Superior temporal gyrus (tissue), 1 donor: ENCODE results near the gene USP32.
A peak's percentile ranks its signal among the peaks of the same experiment; 100 is the strongest.
"Not testable (repeated sequence)": the region's sequence is repeated elsewhere in the genome, so short reads cannot be mapped to it uniquely, and the experiment has no call there.

Experiments
- DNase-seq: peaks from one replicate; pipeline ENCODE4 v3.0.0-alpha.2; 2016; ENCODE audit errors: extremely low spot score

Gene USP32

DNA sequence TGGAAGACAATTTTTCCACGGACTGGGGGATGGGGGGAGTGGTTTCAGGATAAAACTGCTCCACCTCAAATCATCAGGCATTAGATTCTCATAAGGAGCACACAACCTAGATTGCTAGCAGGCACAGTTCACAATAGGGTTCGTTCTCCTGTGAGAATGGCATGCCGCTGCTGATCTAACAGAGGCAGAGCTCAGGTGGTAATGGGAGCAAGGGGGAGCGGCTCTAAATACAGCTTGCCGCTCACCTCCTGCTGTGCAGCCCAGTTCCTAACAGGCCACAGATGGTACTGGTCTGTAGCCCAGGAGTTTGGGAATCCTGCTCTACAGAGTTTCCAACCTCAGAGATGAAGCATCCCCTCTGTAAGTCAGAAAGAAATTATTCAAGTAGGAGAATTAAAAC lies 215.2 kb downstream of the USP32 start:
- not testable (repeated sequence) for DNase-seq

DNA sequence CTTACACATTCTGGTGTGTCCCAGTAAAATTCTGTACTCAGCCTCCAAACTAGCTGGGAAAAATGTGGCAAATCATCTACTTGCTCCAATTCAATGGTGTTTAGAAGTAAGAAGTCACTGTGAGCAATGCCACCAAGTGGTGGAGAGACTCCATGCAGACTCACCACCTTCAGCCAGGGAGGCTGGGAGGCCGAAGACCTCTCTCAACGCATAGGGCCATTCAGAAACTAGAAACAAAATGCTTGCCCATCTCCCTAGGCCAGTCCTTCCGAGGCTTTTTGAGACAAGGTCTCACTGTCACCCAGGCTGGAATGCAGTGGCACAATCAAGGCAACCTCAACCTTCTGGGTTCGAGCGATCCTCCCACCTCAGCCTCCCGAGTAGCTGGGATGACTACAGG lies 217.2 kb downstream of the USP32 start:
- DNase-seq: peak; percentile 31

DNA sequence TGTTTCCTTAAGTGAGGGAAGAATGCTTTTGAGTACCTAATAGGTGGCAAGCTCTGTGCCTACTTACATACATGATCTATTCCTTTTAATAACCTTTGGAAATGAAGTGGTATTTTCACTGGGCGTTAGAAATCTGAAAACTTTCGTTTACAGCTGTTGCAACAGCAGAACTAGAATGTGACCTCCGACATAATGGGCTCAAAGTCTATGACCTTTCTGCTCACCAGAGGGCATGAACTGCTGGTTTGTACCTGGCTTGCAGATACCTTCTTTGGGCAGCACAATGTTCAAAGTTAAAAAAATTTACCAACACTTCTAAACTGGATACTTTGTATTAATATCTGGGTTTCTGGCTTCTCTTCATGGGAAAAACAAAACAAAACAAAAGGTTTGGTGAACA lies 217.9 kb downstream of the USP32 start:
- DNase-seq: no peak

- DNase-seq: no peak
Measured at GRCh38 chr17:60173304-60173819, 218.6 kb downstream of the USP32 start.

- DNase-seq: no peak
Measured at GRCh38 chr17:60171753-60172079, 220.2 kb downstream of the USP32 start.

GRCh38 chr17:60170835-60171752 lies 220.8 kb downstream of the USP32 start:
- peak; percentile 81 for DNase-seq

DNA sequence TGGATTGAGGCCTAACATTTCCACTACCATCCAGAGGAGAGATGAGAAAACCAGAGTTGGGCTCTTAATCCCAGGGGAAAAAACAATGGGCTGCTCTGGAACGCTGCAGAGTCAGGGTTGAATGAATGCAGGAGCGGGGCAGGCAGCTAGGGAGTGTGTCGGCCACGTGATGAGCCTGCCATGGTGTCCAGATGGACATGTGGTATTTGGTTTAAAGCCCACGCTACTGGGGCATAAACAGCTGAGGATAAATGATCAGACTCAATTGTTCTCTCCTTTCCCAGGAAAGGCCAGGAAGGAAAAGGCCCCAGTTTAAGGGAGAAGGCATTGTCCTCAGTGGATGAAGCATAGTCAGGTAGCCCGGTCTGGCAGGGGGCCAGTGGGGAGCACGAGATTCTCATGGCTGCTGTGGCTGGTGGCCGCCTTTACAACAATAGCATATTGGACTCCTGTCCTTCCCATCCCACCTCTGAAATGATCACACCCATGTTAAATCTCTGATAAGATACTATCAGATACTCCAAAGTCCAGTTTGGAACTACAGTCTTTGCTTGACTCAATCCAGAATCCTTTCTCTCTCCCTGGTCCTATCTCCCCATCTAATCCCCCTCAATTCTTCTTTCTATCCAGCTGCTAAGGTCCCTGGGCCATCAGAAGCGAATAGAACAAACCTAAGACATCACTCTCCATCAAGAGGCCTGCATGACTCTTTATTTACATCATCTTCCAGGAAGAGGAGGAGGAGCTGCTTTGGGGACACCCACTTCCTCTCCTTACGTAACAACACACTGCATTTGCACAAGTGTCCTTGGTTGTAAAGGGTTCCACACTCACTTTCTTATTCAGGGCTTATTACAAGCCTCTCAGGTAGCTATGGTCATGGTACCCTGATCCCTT lies 221.8 kb downstream of the USP32 start:
- peak; percentile 33 for DNase-seq

- DNase-seq: no peak
Measured at GRCh38 chr17:60168654-60169053, 223.3 kb downstream of the USP32 start.

GRCh38 chr17:60167065-60167741 lies 224.7 kb downstream of the USP32 start:
- DNase-seq: no peak

- DNase-seq: no peak
Measured at GRCh38 chr17:60165971-60166370, 226.0 kb downstream of the USP32 start.

DNA sequence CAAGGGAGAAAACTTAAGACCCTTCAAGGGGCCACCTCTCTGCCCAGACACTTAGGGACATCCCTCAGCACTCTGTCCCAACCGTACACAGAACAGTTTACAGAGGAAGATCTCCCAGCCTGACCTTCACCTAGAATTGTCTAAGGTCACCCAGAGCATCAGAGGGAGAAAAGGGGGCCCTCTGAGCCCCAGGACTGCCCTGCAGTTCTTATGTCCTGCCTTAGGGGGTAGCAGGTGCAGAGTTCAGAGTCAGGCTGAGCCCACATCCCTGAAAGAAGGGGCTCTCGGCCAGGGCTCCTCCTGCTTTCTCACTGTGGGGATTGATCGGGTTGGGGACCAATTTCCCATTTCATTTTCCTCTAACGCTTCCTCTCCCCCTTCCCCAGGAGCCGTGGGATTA lies 226.7 kb downstream of the USP32 start:
- DNase-seq: no peak

- DNase-seq: no peak
Measured at GRCh38 chr17:60164697-60165096, 227.2 kb downstream of the USP32 start.

DNA sequence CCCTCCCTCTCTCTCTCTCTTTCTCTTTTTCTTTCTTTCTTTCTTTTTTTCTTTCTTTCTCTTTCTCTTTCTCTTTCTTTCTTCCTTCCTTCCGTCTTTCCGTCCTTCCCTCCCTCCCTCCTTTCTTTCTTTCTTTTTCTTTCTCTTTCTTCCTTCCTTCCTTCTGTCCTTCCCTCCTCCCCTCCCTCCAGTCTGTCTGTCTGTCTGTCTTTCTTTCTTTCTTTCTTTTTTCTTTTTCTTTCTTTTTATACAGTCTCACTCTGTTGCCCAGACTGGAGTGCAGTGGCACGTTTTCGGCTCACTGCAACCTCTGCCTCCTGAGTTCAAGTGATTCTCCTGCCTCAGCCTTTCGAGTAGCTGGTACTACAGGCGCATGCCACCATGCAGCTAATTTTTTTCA lies 227.8 kb downstream of the USP32 start:
- no peak for DNase-seq

- DNase-seq: no peak
Measured at GRCh38 chr17:60163108-60163784, 228.7 kb downstream of the USP32 start.

DNA sequence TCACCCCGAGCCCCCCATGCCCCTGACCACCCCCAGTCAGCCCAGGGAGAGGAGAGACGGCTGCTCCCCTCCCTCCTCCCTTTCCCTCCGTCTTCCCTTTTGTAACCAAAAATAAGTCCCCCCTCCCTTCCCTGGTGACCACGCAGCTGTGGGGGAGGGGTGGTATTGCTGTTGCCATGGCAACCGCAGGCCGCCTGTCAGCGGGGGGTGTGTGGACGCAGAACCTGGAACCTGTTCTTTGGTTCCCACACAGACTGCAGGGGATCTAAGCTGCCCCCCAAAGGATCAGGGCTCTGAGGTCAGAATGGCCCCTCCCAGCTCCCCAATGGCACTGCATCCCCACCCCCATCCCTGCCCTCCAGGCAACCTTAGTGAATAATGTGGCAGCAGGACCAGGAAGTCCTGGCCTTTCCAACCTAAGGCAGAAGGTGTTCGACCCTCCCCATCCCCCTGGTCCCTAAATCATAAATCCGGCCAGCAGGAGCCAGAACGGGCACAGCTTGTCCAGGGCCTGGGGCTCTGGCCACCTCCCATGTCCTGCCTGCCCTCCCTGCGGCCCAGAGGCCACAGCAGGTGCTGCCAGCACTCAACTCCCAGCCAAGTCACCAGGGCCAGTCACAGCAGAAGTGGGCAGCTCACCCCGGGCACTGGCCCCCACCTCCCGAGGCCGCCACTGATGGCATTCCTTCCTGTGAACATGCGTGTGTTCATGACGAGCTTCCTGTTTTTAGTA lies 230.2 kb downstream of the USP32 start:
- no peak for DNase-seq

- DNase-seq: no peak
Measured at GRCh38 chr17:60160829-60161501, 231.0 kb downstream of the USP32 start.

GRCh38 chr17:60159479-60159866 lies 232.5 kb downstream of the USP32 start:
- no peak for DNase-seq

GRCh38 chr17:60158751-60159478 lies 233.0 kb downstream of the USP32 start:
- no peak for DNase-seq

- DNase-seq: no peak
Measured at GRCh38 chr17:60157487-60158040, 234.4 kb downstream of the USP32 start.
